Suppressor macrophage treated with lipopolysaccharide for 4 hours (primary cell): ENCODE measurements around the gene GPR15.
A peak's percentile ranks its signal among the peaks of the same experiment; 100 is the strongest.

Experiments used
- DNase-seq: peaks from one replicate; pipeline ENCODE4 v3.0.0-alpha.2; 2020

The GPR15 gene

DNA sequence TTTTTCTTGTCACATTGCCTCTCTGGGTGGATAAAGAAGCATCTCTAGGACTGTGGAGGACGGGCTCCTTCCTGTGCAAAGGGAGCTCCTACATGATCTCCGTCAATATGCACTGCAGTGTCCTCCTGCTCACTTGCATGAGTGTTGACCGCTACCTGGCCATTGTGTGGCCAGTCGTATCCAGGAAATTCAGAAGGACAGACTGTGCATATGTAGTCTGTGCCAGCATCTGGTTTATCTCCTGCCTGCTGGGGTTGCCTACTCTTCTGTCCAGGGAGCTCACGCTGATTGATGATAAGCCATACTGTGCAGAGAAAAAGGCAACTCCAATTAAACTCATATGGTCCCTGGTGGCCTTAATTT is 478 bp downstream of the GPR15 start:
- no peak for DNase-seq

DNA sequence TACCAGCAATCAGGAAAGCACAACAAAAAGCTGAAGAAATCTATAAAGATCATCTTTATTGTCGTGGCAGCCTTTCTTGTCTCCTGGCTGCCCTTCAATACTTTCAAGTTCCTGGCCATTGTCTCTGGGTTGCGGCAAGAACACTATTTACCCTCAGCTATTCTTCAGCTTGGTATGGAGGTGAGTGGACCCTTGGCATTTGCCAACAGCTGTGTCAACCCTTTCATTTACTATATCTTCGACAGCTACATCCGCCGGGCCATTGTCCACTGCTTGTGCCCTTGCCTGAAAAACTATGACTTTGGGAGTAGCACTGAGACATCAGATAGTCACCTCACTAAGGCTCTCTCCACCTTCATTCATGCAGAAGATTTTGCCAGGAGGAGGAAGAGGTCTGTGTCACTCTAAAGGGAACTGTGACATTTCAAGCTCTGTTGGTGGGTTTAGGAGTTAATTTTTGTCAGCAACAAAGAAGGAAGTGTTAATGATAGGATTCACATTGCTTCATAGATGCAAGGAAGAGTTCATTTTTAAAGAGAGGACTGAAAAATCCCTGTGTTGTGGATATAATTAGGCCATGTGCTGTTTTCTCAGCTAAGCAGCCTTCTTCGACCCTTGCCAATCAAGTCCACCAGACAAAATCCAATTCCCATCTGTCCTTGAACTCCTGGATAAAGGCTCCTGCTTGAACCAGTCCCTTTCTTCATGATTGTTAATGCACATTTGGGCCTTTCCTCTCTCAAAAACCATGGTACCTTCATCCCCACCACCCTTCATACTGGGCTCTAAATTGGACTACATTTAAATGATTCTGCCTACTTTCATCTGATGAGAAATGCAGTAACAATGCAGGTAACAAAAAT is 1.2 kb downstream of the GPR15 start:
- no peak for DNase-seq

DNA sequence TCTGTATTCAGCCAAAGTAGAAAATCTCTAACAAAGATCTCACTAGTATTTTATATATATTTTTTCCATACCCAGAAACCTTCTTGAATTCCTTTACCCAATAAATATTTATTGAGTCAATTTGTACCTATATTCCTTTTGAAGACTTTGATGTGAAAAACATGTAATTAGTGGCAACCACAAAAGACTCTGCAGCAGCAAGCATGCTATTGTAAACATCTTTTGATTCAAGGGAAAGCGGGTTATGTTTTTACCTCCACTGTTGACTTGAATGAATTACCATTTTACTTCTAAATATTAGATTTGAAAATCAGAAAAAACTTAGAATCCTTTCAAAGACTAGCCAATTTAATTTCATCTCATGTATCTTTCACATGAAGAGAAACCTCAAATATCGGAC is 2.4 kb downstream of the GPR15 start:
- no peak for DNase-seq

DNA sequence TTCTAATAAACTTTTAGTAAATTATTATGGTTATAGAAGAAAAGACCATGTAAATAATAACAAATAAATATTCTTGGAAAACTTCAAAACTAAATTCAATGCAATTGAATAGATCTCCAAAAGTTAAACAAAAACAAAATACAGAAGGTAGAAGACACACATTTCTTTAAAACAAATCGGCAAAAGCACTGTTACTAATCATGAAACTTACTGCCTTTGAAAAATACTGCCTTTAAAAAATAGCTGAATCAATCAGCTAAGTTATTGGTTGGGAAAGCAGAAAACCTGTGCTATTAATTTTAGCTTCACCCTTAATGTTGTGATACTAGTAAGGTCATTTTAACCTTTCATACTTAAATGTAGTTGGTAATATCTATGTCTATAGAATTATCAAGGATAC is 3.0 kb downstream of the GPR15 start:
- no peak for DNase-seq

DNA sequence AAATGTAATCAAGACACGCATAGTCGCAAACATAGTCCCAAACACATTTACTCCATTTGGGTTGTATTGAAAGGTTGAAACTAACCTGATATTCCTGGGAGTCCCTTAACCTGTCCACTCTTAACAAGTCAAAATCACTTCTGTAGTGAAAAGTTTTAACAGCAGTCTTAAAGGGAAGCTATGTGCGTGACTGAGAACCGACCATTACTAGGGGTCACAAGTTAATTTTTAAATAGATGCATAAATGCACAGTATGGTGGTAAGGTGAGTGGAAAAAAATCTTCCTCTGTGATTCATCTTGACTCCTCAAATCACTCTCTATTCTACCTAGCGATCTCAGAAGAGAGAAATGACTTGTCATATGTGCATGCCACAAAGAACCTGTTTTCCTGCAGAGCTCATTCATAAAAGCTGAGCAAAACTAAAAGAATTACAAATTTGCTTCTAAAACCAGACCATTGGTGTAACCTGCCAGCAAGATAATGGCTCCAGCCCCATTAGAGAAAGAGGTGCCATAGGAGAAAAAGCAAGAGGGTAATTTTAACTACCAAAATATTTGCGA is 4.8 kb downstream of the GPR15 start:
- no peak for DNase-seq

DNA sequence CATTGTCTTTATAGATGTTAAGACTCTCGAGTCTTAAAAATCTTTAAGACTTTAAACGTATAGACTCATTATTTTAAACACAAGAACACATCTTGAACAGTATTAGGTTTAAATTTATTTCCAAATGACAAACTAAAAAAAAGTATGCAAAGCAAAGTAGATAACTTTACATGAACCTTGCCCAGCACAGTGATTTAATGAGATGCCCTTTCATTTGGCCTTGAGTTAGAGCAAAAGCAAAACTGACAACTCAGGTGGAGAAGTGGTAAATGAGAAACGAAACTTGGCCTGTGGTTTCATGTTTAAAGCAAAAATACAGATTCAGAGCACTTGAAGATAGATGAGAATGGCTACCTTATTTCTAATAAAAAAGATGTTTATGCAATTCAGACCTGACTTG is 8.6 kb downstream of the GPR15 start:
- peak; percentile 56 for DNase-seq

DNA sequence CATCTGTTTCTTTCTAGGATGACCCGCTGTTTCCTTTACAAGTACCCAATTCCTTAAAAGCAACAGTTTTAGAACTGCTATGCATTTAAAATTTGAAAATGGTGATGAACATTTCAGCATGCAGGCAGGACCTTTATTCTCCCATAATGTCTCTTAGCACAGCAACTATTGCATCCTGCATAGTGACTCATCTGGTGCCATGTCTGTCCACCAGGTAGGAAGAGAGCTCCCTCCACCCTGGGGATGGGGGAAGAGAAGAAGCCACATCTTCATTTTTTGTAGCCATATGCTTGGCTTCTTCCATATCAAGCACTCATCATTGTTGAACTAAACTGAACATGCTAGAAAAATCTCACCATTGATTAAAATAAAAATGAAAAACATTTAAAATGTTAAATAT is 9.9 kb downstream of the GPR15 start:
- DNase-seq, result no peak

DNA sequence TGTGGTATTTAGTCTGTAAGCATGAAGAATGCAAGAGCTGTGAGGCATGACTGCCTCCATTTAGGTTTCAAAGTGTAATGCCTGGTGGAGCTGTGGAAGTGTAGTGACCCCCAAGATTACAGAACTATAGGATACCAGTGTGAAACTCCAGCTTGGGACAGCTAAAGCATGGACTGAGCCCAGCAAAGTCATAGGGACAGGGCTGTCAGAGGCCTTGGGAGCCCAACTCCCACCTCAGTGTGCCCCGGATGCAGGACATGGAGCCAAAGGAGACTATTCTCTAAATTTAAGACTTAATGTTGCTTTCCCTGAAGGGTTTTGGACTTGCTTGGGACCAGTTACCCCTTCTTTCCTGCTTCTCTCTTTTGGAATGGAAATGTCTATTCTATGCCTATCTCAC is 10.8 kb downstream of the GPR15 start:
- DNase-seq, result no peak

DNA sequence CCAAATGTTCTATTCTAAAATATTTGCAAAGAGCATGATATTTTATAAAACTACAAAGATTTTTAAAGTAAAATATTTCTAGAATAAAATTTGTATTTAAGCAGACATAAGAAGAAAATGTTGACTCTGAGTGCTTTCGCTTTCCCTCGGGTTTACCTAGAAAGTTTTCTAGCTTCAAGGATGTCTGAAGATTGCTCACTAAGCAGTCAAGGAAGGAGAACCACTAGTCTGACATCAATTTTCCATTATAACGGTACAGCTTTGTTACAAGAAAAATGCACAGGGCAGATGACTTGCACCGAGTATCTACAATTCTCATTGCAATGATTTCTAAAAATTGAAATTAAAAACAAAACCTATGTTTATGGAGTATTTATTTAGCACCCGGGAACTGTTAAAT is 14.2 kb downstream of the GPR15 start:
- DNase-seq, result no peak

DNA sequence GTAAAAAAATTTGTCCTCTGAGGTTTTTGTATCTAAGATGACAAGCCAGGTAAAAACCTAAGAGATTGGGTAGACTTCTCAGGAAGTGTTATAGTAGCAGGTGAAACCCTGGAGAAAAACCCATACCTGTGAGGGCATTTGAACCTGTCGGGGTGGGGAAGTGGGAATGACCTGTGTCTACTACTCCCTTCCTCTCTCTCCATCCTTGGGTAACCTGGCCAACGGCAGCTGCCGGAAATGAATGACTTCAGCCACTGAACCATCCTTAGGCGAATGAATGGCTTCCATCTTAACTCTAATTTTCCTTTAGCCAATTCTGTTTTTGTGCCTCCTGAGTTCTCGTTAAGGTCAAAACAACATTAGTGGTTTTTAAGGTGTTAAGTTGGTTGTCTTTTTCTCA is 16.8 kb downstream of the GPR15 start:
- DNase-seq, result no peak

DNA sequence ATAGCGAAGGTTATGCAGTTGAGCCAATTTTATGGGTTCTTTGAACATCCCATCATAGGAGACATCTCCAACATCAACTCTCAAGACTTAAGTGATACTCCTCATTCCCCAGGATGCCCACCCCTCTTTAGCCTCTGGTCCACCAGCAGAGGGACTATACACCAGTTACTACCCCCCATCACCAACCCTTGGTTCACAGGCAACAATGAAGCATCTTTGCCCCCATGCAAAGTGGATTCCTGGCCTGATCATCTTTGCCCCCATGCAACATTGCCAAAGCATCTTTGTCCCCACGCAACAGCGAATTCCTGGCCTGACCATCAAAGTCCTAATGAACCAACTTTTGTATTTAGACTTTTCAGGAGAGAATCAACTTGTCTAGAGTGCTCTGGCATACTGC is 19.1 kb downstream of the GPR15 start:
- DNase-seq, result no peak

DNA sequence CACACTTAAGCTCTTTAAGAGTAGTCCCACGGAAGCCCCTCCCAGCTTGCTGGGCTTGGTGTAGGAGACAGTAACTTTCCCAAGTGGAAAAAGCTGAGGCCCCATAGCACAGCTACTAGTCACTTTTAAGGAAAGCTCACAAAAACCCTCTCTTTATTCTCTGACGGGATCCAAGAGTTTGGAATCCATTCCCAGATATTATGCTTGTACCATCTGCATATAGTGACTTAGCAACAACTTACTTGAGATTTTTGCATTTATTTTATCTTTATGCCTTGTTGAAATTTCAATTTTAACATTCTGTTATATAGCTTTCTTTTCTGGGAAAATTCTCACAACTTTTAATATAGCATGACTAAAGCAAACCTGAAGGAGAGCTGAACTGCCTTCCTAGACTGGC is 19.5 kb downstream of the GPR15 start:
- no peak for DNase-seq

DNA sequence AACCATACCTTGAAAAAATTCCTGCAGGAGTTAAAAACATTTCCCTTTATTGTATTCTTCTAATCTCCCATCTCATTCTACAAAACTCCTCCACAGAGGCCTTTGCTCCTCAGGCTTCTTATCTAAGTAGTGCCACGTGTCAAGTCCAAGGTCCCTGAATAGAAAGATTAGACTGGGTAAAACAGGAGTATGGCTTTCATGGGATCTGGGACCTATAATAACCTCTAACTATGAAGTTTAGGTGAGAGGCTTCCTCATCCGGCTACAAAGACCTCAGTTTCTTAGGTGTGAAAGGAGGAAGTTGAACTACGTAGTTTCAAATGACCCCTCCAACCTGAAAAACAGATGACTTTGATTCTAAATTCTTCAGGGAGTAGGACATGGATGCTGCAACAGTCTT is 20.0 kb downstream of the GPR15 start:
- no peak for DNase-seq

DNA sequence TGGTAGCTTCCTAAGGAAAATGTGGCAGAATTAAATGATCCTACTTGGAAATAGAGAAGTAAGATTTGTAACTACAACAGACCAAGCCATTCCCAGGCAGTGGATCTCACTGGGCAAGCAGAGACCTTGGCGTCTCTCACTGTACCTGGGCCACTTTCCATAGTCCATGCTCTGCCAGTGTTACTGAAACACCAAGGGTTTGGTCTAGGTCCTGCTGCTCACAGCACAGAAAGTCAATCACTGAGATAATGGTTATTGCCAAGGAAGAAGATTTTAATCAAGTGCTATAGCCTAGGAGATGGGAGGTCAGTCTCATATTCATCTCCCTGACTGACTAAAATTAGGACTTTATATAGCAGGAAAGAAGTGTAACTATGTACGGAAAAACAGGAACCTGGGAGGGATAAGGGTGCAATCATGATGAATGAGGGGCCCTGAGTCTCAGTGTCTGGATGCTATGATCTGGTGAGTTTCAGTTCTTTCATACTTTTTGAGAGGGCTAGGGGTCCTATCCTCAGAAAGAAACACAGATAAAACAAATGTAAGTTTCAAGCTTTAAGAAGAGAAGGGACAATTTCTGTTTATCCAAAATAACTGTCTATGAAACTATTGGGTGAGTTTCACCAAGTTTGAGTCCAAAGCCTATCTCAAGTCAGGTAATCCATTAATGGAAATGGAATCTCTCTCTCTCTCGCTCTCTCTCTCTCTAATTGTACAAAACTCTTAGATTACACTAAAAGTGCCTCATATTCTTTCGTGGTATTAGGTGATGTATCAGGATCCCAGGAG is 20.6 kb downstream of the GPR15 start:
- no peak for DNase-seq

DNA sequence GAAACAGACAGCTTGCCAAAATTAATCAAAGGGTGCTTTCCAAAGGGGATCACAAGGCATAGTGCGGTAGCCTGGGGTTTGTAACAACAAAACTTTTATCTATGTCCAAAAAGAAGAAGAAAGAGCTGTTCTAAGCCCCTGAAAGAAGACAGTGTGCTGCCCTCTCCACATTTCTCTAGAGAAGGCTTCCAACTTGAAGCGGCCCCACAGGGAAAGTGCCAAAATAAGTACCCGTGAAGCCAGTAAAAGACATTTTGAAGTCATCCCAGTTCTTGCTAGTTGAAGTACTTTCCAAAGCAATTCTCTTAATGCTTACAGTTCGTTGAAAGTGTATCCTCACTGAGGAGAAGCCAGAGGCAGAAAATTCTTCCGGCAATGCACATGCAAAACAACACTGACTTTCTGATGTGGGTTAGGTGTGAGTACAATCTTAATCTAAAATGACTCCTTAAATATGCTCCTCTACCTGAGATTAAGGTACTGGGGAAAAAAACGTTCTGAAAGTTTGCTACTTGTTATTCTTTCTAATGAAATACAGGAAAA is 21.3 kb downstream of the GPR15 start:
- no peak for DNase-seq

DNA sequence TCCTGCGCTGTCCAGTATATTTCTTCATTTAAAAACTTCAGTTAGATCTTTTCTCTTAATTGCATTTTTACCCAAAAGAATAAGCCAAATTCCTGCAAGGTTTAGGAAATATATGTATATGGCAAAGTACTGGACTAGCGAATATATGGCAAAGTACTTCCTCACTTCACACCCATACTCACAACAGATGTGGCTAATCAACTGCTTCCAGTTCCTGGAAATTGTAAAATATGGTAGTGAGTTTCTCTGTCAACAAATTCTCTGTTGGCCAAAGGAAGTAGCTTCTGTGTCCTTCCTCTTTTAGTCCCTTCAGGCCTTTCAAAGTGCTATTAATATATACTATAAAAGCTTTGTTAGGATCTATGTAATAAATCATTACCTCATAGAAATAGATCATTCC is 22.0 kb downstream of the GPR15 start:
- peak; percentile 47 for DNase-seq

DNA sequence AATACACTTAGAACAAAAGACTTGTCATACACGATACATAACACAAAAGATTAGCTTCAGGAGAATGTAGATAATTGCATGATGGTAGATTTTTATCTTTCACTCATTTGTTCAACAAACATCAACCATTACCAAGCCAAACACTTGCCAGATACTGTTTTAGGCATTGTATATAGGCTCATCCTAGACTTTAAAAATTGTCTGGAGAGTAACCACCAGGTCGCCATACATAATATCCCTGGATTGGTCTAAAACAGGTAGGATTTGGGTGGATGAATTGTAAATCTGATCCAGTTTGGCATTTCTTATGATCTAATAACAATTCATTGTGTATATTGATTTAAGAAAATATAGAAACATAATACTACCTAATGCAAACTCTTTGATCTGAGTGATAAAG is 22.8 kb downstream of the GPR15 start:
- no peak for DNase-seq

DNA sequence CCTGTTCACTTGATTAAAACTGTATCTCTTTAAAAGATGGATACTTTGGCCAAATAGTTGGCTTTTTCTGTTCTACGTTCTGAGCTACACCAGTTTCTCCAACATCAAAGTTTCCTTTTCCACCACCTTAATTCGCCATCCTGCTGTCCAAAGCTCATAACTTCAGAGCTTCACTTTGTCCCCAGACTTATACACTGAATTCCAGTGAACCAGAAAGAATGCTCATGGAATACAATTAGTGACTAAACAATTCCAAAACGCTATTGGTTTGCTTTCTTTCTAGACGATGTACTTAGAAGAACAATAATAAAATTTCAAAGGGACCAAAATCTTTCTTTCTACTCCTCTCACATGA is 23.2 kb downstream of the GPR15 start:
- DNase-seq, result no peak

DNA sequence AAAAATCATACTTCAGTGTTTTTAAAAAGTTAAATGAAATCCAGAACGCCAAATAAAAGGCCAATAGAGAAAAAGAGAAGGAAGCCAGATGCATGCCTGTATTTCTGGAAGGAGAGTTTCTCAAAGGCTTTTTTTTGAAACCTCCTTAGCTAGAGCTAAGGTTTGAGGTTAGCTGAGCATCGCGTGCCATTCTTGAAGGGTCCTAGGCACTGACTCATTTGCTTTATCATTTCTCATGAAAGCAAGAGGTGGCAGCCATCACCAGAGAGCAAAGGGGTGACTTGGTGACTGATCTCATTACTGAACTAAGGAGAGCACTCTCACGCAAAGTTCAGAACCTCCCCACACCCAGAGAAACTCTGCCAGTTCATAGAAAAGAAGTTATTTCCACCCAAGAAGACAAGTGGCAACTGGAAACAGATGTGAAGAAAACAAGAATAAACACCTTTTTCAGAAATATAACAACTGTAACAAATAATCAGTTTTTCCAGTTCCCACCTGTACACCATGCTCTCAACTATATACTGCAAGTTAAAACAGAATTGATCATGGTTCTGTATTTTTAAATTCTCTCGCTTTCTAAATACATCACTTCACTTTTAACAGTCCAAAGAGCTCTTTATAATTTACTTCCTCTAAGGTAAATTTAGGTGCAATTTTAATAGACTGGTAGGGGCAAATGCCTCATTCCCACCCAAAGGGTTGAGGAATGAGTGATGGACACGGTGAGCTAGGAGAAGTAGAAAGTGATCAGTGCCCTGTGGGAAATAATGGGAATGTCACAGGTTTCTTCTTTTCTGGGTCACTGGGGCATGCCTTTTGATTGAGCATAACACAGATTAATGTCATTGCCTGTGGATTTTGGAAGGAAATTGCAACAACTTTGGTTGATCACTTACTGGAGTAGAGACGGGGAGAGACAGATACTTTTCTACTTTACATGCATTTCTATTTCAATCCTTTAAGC is 24.7 kb downstream of the GPR15 start:
- no peak for DNase-seq

DNA sequence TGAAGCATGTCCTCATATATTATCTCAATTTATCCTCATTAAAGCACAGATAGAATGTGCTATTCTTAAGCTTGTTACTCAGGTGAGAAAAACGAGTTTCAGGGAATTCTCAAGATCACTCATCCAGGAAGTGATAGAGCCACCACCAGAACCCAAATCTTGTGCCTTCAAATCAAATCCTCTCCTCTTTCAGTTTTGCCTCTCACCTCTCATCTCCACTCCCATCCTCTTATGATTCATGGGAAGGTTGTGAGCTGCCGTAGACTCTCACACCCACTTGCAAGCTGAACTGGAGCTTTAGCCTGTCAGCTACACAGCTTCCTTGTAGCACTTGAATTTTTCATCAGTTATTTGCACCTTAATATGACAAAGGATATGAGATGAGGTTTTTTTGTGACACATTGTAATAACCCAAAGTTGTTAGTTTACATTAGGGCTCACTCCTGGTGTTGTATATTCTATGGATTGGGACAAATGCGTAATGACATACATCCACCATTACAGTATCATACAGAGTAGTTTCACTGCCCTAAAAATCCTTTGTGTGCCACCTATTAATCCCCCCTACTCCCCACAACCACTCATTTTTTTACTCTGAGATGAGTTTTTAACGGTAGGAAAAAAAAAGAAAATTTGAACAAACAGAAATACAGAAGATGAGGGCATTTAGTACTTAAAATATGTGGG is 25.7 kb downstream of the GPR15 start:
- DNase-seq, result no peak

DNA sequence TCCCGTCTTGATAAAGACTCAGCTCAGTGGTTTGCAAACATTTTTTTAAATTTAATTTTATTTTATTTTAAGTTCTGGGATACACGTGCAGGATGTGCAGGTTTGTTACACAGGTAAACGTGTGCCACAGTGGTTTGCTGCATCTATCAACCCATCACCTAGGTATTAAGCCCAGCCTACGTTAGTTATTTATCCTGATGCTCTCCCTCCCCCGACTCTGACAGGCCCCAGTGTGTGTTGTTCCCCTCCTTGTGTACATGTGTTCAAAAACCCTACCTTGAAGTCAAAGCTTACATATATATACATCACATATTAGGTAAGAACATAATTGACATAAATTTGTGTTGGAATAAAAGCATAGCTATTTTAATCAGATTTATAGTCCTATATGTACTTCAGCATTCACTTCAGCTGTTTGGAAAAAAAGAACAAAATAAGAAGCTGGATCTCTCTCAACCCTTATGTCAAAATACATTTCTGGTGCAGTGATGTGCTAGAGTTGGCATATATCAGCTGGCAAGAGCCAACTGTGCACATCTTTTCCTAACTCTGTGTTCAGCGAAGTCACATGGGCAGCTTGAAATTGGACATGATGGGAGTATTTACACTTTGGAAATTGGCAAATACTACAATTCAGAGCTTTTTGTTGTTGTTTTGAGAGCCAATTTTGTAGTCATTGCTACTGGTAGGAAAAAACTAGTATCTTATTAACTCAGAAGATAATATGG is 26.5 kb downstream of the GPR15 start:
- DNase-seq, result no peak
